ENCODE data around the gene PWP2. TPM values are rescaled to one million over a fixed set of nuclear protein-coding genes. Genes with fewer than 3 reads are reported as not detected.

Gene PWP2
- total and polyA plus RNA-seq, 7 experiments from 2014 or later: 8.7 to 42.3 (median 21.9) TPM

Other genes starting within 250 kb of the PWP2 start
- gene AGPAT3, start 242.2 kb upstream of the PWP2 start, total RNA-seq: 100 to 1,000 TPM in 1 of 5 experiments, 10 to 100 TPM in 4; 58.4 to 121 (median 69.0) TPM
- gene AGPAT3, start 242.2 kb upstream of the PWP2 start, polyA plus RNA-seq: 10 to 100 TPM; 11.4 to 16.1 TPM
- gene TRAPPC10, start 95.1 kb upstream of the PWP2 start, total RNA-seq: 100 to 1,000 TPM in 2 of 5 experiments, 10 to 100 TPM in 3; 80.6 to 119 (median 93.2) TPM
- 10 to 100 TPM; 15.6 to 26.5 TPM for gene TRAPPC10, start 95.1 kb upstream of the PWP2 start, polyA plus RNA-seq
- 10 to 100 TPM; 13.3 to 47.8 (median 46.5) TPM for gene GATD3, start 26.3 kb downstream of the PWP2 start, total RNA-seq
- gene GATD3, start 26.3 kb downstream of the PWP2 start, polyA plus RNA-seq: 10 to 100 TPM; 51.2 to 56.8 TPM
- 10 to 100 TPM in 3 of 5 experiments, 1 to 10 TPM in 2; 3.3 to 20.4 (median 10.7) TPM for gene ICOSLG, start 133.5 kb downstream of the PWP2 start, total RNA-seq
- 1 to 10 TPM in 1 of 2 donors, under 1 TPM in 1; 0.45 to 3.6 TPM for gene ICOSLG, start 133.5 kb downstream of the PWP2 start, polyA plus RNA-seq
- gene DNMT3L, start 154.5 kb downstream of the PWP2 start, total RNA-seq: not detected
- not detected for gene DNMT3L, start 154.5 kb downstream of the PWP2 start, polyA plus RNA-seq
- 1 to 10 TPM in 1 of 5 experiments, under 1 TPM in 1, not detected in 3; 0.32 to 2.6 TPM for gene AIRE, start 178.5 kb downstream of the PWP2 start, total RNA-seq
- under 1 TPM in 1 of 2 donors, not detected in 1; 0.14 TPM for gene AIRE, start 178.5 kb downstream of the PWP2 start, polyA plus RNA-seq
- gene PFKL, start 192.7 kb downstream of the PWP2 start, total RNA-seq: 100 to 1,000 TPM; 107 to 196 (median 122) TPM
- gene PFKL, start 192.7 kb downstream of the PWP2 start, polyA plus RNA-seq: 100 to 1,000 TPM in 1 of 2 donors, 10 to 100 TPM in 1; 75.0 to 103 TPM
- 10 to 100 TPM; 20.8 to 66.7 (median 49.5) TPM for gene CFAP410, start 232.0 kb downstream of the PWP2 start, total RNA-seq
- gene CFAP410, start 232.0 kb downstream of the PWP2 start, polyA plus RNA-seq: 10 to 100 TPM; 26.3 to 45.4 TPM
- gene TRPM2, start 246.2 kb downstream of the PWP2 start, total RNA-seq: 10 to 100 TPM in 2 of 5 experiments, 1 to 10 TPM in 3; 1.2 to 29.6 (median 5.3) TPM
- gene TRPM2, start 246.2 kb downstream of the PWP2 start, polyA plus RNA-seq: 1 to 10 TPM; 1.5 to 1.7 TPM